Thyroid gland (tissue), 4 donors: ENCODE results near the gene HOXA5. TPM values are rescaled to one million over a fixed set of nuclear protein-coding genes. Genes with fewer than 3 reads are reported as not detected.

Experiments
- DNase-seq, 2 donors: peaks; one replicate each; pipeline ENCODE4 v3.0.0-alpha.2; 2019
- H3K27ac ChIP-seq, 3 donors: fragments of 200-600 bp; sonication (generic); 1 replicate in 2 of 3; 2 replicates in 1 of 3; pipeline ENCODE4 v1.5.1; 2016 to 2019; ENCODE audit warnings: mild to moderate bottlenecking in 1 of 3, moderate library complexity in 1 of 3
- H3K27me3 ChIP-seq: fragments of 200-600 bp; sonication (generic); one replicate; pipeline ENCODE4 v1.5.1; 2019
- H3K36me3 ChIP-seq, 2 donors: fragments of 200-600 bp; sonication (generic); one replicate each; pipeline ENCODE4 v1.5.1; 2016 to 2019
- H3K4me1 ChIP-seq, 2 donors: fragments of 200-600 bp; sonication (generic); one replicate each; pipeline ENCODE4 v1.5.1; 2017 to 2019
- H3K4me3 ChIP-seq, 3 donors: fragments of 200-600 bp; sonication (generic); replicated peaks in 1 of 3; 1 replicate in 2 of 3; 2 replicates in 1 of 3; pipeline ENCODE4 v1.5.1; 2016; ENCODE audit warnings: mild to moderate bottlenecking in 1 of 3
- H3K9me3 ChIP-seq: fragments of 200-600 bp; sonication (generic); one replicate; pipeline ENCODE4 v1.5.1; 2017
- POLR2A ChIP-seq, 2 donors: fragments of 450-650 bp; IDR thresholded peaks; one replicate each; pipeline ENCODE4 v1.6.1; 2017; ENCODE audit warnings: antibody characterized with exemption in 2 of 2, mild to moderate bottlenecking in 2 of 2, moderate library complexity in 1 of 2
- WGBS, 2 donors: methylation state at CpG; one replicate each; pipeline ENCODE4 v1.1.5; 2017; 5-methylcytosine and 5-hydroxymethylcytosine counted together
- intact Hi-C: fragments of 100-400 bp; cut with DNase I; formaldehyde crosslinking; loops from one replicate; pipeline ENCODE4 v1.15.1; 2023
- total RNA-seq, 4 donors: library from RNA; depleted of rRNA; stranded (reverse); fragments of >200 nt; gene quantifications; one replicate each; pipeline ENCODE4 v1.2.3, GENCODE V29; 2016
- TF ChIP-seq, protein P1 (sequence below), 6 experiments: fragments of 200-600 bp in 3 of 6; fragments of 450-650 bp in 3 of 6; sonication (generic) in 3 of 6; IDR thresholded peaks; one replicate each; pipeline ENCODE4 v1.5.1; 2016 to 2019; ENCODE audit warnings: antibody characterized with exemption in 6 of 6, mild to moderate bottlenecking in 2 of 6, inconsistent platforms in 1 of 6, moderate library complexity in 1 of 6

The HOXA5 gene
- total RNA-seq, 4 donors from 2014 or later = 2.0 to 4.4 (median 3.3) TPM

- 6 to 8% methylated on average over 29 to 30 of the region's 30 CpGs for WGBS, 2 donors
- intact Hi-C loops = no loop called here
- no peak overlapping the region for H3K27ac ChIP-seq
- no peaks in the 10 kb centered on the region for H3K36me3 ChIP-seq
- H3K27me3 ChIP-seq = peaks cover 96% of the 10 kb centered on the region
- no peaks in the 10 kb centered on the region for H3K9me3 ChIP-seq
- TF ChIP-seq, protein P1, sequence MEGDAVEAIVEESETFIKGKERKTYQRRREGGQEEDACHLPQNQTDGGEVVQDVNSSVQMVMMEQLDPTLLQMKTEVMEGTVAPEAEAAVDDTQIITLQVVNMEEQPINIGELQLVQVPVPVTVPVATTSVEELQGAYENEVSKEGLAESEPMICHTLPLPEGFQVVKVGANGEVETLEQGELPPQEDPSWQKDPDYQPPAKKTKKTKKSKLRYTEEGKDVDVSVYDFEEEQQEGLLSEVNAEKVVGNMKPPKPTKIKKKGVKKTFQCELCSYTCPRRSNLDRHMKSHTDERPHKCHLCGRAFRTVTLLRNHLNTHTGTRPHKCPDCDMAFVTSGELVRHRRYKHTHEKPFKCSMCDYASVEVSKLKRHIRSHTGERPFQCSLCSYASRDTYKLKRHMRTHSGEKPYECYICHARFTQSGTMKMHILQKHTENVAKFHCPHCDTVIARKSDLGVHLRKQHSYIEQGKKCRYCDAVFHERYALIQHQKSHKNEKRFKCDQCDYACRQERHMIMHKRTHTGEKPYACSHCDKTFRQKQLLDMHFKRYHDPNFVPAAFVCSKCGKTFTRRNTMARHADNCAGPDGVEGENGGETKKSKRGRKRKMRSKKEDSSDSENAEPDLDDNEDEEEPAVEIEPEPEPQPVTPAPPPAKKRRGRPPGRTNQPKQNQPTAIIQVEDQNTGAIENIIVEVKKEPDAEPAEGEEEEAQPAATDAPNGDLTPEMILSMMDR (IDR thresholded peaks at IDR 0.05) = no peak
- TF ChIP-seq POLR2A (IDR thresholded peaks at IDR 0.05) = no peak
- H3K4me3 ChIP-seq = peak overlapping the region in 1 of 3 donors; percentile 4
- peaks cover 21 to 40% of the 10 kb centered on the region in 2 donors for H3K4me1 ChIP-seq
- DNase-seq = no peak
Observed at GRCh38 chr7:27183682-27184336, 40.3 kb upstream of the HOXA5 start.

DNA sequence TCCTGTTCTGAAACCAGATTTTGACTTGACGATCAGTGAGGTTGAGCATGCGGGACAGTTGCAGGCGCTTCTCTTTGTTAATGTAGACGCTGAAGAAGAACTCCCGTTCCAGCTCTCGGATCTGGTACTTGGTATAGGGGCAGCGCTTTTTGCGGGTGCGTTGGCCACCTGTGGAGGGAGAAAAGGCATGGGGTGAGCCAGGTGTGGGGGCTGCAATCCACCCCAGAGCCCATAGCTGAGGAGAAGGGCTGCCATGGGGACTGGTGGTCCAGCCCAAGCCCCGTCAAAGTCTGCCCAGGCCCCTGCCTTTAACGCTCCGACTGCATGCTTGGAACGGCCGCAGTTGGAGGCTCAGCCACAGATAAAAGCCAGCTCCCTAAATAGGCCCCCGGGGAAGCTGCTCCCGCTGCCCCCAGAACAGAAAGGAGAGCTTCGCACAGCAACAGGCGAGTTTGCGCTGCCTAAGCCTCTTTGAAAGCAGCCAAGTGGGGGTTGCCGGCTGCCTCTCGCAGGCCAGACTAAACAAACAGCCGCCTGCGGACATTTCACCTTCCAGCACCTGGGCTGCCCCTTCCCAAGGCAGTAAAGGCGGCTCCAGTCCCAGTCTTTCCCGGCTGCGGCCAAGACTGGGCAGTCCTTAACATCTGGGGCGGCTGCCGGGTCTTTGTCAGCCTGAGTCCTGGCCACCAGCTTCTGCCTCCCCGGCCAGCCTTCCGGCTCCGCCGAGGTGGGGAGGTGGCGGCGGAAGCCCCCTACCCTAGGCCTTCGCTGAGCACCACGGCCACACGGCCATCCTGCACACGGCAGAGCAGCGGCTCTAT lies 39.6 kb upstream of the HOXA5 start:
- H3K27me3 ChIP-seq = peaks cover 96% of the 10 kb centered on the region
- no peak overlapping the region for H3K4me3 ChIP-seq

GRCh38 chr7:27182285-27182841 lies 38.9 kb upstream of the HOXA5 start:
- intact Hi-C loops = no loop called here
- no peaks in the 10 kb centered on the region for H3K36me3 ChIP-seq
- peaks cover 92% of the 10 kb centered on the region for H3K27me3 ChIP-seq
- no peak overlapping the region for H3K4me3 ChIP-seq
- no peak for DNase-seq
- WGBS, 2 donors = 19 to 26% methylated on average over 3 to 4 of the region's 4 CpGs
- no peaks in the 10 kb centered on the region for H3K9me3 ChIP-seq
- H3K27ac ChIP-seq = no peak overlapping the region
- peaks cover 15 to 28% of the 10 kb centered on the region in 2 donors for H3K4me1 ChIP-seq
- TF ChIP-seq, protein P1 (IDR thresholded peaks at IDR 0.05) = no peak
- no peak for TF ChIP-seq POLR2A (IDR thresholded peaks at IDR 0.05)

More for the DNA sequence above, 39.6 kb upstream of the HOXA5 start:
- DNase-seq = no peak
- no peaks in the 10 kb centered on the region for H3K36me3 ChIP-seq
- H3K4me1 ChIP-seq = peaks cover 15 to 33% of the 10 kb centered on the region in 2 donors
- no peaks in the 10 kb centered on the region for H3K9me3 ChIP-seq
- H3K27ac ChIP-seq = no peak overlapping the region
- 12% methylated on average over 24 to 31 of the region's 39 CpGs for WGBS, 2 donors
- intact Hi-C loops = no loop called here
- no peak for TF ChIP-seq POLR2A (IDR thresholded peaks at IDR 0.05)
- TF ChIP-seq, protein P1 (IDR thresholded peaks at IDR 0.05) = no peak

DNA sequence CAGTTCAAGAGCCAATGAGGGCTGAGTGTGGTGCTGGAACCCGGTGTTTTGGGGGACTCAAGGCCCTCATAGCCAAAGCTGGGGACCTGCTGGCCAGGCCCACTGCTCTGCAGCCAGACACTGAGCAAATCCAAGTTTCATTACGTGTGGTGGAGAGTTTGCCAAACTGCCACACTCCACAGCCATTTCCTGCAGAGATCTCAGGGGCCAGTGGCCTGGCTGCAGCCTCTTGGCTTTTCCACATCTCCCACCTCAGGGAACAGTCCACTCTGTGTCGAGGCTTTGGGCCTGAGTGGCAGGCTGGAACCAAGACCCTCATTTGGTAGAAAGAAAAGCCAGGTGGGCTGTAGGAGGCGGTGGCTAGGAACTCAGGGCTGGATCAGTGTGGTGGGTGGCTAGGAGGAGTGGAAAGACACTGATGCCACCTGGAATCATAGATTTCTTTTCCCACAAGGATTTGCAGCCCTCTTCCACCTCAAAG lies 38.4 kb upstream of the HOXA5 start:
- Histone ChIP-seq H3K4me1 (peaks cover 15 to 28% of the 10 kb centered on the region in 2 donors), H3K27ac (no peak overlapping the region), H3K36me3 (no peaks in the 10 kb centered on the region), H3K4me3 (no peak overlapping the region), H3K9me3 (no peaks in the 10 kb centered on the region), H3K27me3 (peaks cover 88% of the 10 kb centered on the region)
- TF ChIP-seq, protein P1 (IDR thresholded peaks at IDR 0.05) = no peak
- no peak for TF ChIP-seq POLR2A (IDR thresholded peaks at IDR 0.05)
- intact Hi-C loops = no loop called here
- no peak for DNase-seq
- 27 to 44% methylated on average over 4 of the region's 4 CpGs for WGBS, 2 donors
